Activated T-helper 1 cell treated with Interleukin-2 at 50 U/mL for 16 hours (primary cell): ENCODE measurements around the gene CLSTN2.

Source experiments
- DNase-seq: peaks from one replicate; pipeline ENCODE4 v3.0.0-alpha.2; 2020; ENCODE audit warnings: low read depth

Gene CLSTN2

DNA sequence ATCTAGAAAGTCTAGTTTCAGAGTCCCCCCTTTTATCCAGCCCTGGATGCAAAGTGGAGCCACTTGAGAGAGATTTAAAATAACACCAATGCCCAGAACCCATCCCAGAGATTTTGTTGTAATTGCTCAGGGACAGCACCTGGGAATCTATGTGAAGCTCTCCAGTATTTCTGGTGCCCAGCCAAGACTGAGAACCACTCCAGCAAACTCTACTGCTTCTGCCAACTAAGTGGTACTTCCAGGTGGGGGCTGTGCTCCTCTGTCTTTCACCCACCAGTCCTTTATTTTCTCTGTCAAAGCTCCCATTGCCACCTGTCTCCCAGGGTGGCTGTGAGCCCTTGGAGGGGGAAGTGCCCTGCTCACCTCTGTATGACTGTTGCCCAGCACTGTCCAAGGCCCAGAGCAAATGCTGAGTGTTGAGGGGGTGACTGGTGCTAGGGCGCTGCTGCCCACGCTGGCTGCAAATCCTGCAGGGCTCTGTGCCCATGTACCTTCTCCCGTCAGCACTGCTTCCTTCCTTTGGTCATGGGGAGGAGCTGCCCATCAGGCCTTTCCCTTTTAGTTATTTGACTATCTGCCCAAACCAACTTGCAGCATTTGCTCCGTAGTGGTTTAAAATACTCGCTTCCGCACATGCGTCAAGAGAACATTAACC, 9.4 kb downstream of the CLSTN2 start:
- no peak for DNase-seq

GRCh38 chr3:139945386-139945785, 10.4 kb downstream of the CLSTN2 start:
- DNase-seq = no peak

GRCh38 chr3:139945942-139946341, 11.0 kb downstream of the CLSTN2 start:
- no peak for DNase-seq

- DNase-seq = no peak
These were observed 13.5 kb downstream of the CLSTN2 start for GRCh38 chr3:139948467-139948866.

DNA sequence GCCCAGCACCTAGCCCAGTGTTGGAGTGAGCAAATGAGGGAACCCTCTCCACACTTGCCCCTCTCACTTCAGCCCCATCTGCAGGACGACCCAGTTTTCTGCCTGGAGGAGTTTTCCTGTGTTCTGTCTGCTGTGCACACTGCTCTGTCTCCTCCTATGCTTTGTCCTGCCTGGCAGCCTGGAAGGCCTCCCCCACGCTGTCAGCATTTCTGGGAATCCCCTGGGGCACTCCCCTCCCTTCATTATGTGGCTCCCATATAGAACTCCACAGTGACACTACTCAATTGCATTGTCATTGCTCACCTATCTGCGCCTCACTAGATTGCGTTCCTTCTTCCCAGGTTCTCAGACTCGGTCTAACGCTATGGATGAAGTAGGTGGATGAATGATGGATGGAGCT, 13.9 kb downstream of the CLSTN2 start:
- DNase-seq = no peak

- DNase-seq = no peak
These were observed 18.3 kb downstream of the CLSTN2 start for GRCh38 chr3:139953131-139953910.

- DNase-seq = no peak
These were observed 19.3 kb downstream of the CLSTN2 start for GRCh38 chr3:139954146-139954860.

GRCh38 chr3:139957844-139958243, 22.9 kb downstream of the CLSTN2 start:
- no peak for DNase-seq

GRCh38 chr3:139969386-139969785, 34.4 kb downstream of the CLSTN2 start:
- no peak for DNase-seq

DNA sequence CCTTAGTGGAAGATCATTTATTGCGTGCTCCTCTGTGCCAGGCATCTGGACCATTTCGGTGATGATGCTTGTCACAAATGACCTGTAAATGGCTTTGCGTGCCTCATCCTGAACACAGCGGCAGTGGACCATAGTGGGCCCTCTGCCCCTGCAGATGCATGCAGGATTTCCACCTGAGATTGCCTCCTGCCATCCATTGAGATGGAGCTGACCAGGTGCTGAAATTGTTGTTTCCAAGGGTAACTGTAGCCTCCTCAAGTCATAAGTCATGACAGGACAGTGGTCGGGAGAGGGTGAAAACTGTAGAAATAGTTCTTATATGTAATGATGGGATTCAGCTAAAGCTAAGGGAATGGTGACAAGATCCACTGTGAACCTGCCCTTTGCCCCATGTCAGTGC, 35.5 kb downstream of the CLSTN2 start:
- DNase-seq = no peak

GRCh38 chr3:139974809-139975425, 39.9 kb downstream of the CLSTN2 start:
- no peak for DNase-seq

DNA sequence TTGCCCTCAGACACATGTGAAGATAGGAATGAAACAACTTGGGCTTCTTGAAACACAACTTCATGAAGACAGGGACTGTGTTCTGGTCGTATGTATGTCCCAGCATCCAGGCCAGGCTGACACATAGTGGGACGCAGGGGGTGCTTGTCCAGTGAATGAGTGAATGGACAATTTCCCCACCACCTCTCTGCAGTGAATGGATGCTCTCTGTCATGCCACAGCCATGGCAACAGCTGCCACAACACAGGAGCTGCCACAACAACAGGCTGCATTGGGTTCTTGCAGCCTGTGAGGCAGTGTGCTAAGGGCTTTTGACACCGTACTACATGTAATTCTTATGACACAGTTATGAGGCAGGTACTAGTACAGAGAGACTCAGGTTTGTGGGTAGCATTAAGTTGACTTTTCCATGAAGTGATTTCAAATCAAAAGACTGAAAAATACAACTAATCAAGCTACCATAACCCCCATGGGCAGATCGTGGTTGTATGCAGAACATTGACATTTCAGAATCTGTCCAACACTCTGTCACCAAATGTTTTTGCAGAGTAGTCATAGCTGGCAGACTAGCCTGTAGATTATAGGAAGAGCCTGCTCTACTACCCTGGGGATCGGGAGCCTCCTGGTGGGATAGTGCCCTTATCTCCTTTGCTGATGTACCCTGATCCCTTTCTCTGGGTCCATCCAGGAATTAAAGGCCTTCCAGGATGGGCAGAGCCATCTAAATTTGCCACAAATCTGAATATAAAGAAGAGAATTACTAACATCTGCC, 40.8 kb downstream of the CLSTN2 start:
- no peak for DNase-seq

DNA sequence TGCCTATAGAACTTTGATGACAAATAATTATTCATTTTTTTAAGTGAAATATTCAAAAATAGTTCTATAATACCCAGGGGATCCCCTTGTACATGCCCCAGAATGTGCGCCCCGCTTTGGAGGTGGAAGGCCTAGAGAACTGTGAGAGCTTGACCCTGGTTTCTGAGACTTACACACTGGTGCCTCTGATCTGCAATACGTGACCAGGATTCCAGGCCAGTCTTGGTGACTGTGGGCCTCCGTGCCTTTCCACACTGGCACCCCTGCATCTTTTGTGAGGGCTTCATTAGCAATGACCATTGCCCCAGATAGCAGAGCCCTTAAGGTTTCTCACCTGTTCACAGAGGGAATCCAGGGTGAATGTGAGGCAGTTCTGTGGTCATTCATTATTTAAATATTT, 44.0 kb downstream of the CLSTN2 start:
- DNase-seq = no peak

- no peak for DNase-seq
These were observed 45.0 kb downstream of the CLSTN2 start for GRCh38 chr3:139979991-139980390.

- DNase-seq = no peak
These were observed 47.4 kb downstream of the CLSTN2 start for GRCh38 chr3:139982404-139982803.

DNA sequence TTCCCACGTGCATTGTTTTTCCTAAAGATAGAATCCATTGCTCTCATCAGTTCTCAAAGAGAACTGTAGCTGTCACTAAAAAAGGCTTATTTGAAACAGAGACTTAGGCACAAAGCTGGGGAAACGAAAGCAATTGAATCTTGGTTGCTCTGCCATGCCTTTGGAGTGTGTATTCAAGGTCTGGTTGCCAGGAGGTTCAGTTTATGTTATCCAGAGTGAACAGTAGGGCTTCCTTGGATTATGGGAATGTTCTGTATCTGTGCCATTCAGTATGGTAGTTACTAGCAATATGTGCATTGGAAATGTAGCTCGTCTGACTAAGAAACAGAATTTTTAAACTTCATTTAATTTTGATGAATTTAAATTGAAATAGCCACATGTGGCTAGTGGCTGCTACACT, 50.6 kb downstream of the CLSTN2 start:
- no peak for DNase-seq

GRCh38 chr3:139987908-139988307, 52.9 kb downstream of the CLSTN2 start:
- no peak for DNase-seq

- DNase-seq = no peak
These were observed 53.6 kb downstream of the CLSTN2 start for GRCh38 chr3:139988472-139989156.

DNA sequence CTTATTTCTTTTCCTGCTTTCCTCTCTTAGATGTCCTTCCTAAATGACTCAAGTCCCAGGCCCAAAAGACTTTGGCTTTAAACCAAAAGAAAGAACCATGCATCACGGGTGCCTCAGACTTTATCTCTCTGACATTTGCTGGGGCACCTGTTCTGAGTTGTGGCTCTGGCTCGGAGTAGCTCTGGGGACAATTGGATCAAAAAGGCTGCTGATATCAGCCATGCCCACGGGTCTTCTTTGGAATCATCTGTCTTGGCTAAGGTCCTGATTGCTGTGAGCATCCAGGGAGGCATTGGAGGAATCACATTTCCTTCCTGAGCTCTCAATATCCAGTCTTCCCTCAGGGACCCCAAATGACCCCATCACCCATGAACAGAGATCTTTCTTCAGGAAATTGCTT, 59.9 kb downstream of the CLSTN2 start:
- DNase-seq = no peak

DNA sequence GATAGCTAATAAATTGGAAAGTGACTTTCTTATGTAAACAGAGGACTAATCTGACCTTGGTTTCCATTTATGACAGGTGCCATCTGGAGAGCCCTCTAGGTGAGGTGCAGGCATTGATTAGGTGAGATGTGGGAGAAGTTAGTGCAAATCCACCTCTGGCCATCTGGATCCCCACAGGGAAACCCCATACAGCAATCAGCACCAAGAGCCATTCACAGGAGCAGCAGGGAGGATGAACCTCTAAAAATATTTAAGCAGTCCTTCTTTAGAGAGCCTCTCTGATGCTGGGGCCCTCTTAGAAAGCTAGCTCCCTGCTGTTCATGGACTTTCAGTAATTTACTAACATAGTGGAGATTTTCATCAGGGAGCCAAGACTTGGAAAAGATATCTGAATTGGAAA, 69.3 kb downstream of the CLSTN2 start:
- no peak for DNase-seq

DNA sequence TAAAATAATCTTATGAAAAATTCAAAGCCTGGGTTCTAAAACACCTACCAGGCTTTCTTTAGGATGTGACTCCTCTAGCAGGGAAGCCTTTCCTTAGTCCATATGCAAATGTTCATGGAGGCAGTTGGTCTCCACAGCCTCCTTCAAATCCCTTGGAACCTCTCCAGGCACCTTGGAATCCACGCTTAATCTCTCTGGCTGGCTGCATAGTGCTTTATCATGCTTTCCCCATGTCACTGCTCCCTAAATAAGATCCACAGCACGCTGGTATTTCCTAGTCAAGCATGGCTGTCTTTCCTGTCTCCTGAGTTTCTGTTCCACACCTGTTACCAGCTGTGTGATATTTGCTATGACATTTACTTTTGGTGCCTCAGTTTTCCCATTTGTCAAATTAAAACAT, 71.3 kb downstream of the CLSTN2 start:
- DNase-seq = no peak
